ENCODE results near the gene LRRC55.

DNA sequence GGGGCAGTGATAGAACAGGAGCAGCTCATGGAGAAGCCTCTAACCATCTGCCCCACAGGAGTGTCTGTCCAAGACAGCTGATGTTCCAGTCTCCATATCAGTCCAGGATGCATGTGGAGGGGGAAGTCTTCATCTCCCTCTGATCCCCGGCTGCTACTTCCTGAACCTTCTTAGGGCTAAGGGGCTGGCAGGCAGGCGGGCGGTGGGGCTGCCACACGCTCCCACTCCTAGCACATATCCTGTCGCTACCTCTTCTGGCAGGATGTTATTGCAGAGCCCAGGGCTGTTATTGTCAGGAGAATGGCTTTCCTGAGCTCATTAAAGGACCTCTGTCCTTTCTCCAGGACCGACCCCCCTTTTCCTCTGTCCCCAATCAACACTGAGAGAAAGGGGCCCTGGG lies 25.4 kb downstream of the LRRC55 start:
- TF ChIP-seq EZH2phosphoT487 (IDR thresholded peaks at IDR 0.05; ENCODE audit: borderline replicate concordance) (no peak), POLR2AphosphoS5 (IDR thresholded peaks at IDR 0.05; ENCODE audit: low read depth, low read length) (no peak), EGR1 (IDR thresholded peaks at IDR 0.05; ENCODE audit: low read depth) (no peak), POLR2A (IDR thresholded peaks at IDR 0.05; ENCODE audit: borderline replicate concordance, extremely low read depth, insufficient read depth, insufficient read length) (no peak), RAD21 (IDR thresholded peaks at IDR 0.05; ENCODE audit: low read depth) (no peak), YY1 (IDR thresholded peaks at IDR 0.05; ENCODE audit: extremely low read depth, insufficient replicate concordance, low read depth, low read length) (no peak), SP1 (IDR thresholded peaks at IDR 0.05; ENCODE audit: low read depth) (no peak), TCF7L2 (IDR thresholded peaks at IDR 0.05; ENCODE audit: borderline replicate concordance, extremely low read depth, insufficient read depth, insufficient read length) (no peak), JUND (IDR thresholded peaks at IDR 0.05) (no peak), EZH2 (IDR thresholded peaks at IDR 0.05) (no peak), CEBPB (IDR thresholded peaks at IDR 0.05; ENCODE audit: low read depth) (no peak)
- TF ChIP-seq, protein P1, sequence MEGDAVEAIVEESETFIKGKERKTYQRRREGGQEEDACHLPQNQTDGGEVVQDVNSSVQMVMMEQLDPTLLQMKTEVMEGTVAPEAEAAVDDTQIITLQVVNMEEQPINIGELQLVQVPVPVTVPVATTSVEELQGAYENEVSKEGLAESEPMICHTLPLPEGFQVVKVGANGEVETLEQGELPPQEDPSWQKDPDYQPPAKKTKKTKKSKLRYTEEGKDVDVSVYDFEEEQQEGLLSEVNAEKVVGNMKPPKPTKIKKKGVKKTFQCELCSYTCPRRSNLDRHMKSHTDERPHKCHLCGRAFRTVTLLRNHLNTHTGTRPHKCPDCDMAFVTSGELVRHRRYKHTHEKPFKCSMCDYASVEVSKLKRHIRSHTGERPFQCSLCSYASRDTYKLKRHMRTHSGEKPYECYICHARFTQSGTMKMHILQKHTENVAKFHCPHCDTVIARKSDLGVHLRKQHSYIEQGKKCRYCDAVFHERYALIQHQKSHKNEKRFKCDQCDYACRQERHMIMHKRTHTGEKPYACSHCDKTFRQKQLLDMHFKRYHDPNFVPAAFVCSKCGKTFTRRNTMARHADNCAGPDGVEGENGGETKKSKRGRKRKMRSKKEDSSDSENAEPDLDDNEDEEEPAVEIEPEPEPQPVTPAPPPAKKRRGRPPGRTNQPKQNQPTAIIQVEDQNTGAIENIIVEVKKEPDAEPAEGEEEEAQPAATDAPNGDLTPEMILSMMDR (IDR thresholded peaks at IDR 0.05 in 2 of 3, conservative IDR thresholded peaks at IDR 0.05 in 1 of 3; ENCODE audit: borderline replicate concordance in 1 of 3, insufficient read depth in 1 of 3, low read depth in 2 of 3, low read length in 2 of 3), result no peak
- TF ChIP-seq, protein P2, sequence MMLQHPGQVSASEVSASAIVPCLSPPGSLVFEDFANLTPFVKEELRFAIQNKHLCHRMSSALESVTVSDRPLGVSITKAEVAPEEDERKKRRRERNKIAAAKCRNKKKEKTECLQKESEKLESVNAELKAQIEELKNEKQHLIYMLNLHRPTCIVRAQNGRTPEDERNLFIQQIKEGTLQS (IDR thresholded peaks at IDR 0.05), result no peak
